NCI-H1048 (cell line): Measurements from ENCODE around the gene ITGB8.
"Not testable (repeated sequence)": the region's sequence is repeated elsewhere in the genome, so short reads cannot be mapped to it uniquely, and the experiment has no call there.

ENCODE experiments used
- DNase-seq: peaks from one replicate; lab custom pipeline; 2025; lab: John Stamatoyannopoulos, UW

Gene ITGB8

GRCh38 chr7:20383351-20383750 lies 52.7 kb downstream of the ITGB8 start:
- no peak for DNase-seq

- no peak for DNase-seq
Measured at GRCh38 chr7:20385126-20385525, 54.4 kb downstream of the ITGB8 start.

- no peak for DNase-seq
Measured at GRCh38 chr7:20388084-20388483, 57.4 kb downstream of the ITGB8 start.

GRCh38 chr7:20389192-20389591 lies 58.5 kb downstream of the ITGB8 start:
- DNase-seq = not testable (repeated sequence)

GRCh38 chr7:20393021-20393610 lies 62.4 kb downstream of the ITGB8 start:
- DNase-seq = no peak

- DNase-seq = no peak
Measured at GRCh38 chr7:20393616-20394015, 62.9 kb downstream of the ITGB8 start.

- no peak for DNase-seq
Measured at GRCh38 chr7:20394284-20394683, 63.6 kb downstream of the ITGB8 start.

GRCh38 chr7:20395104-20395503 lies 64.4 kb downstream of the ITGB8 start:
- DNase-seq = no peak

- DNase-seq = no peak
Measured at GRCh38 chr7:20395511-20395910, 64.8 kb downstream of the ITGB8 start.

- no peak for DNase-seq
Measured at GRCh38 chr7:20399521-20399920, 68.8 kb downstream of the ITGB8 start.

GRCh38 chr7:20401861-20402746 lies 71.4 kb downstream of the ITGB8 start:
- no peak for DNase-seq

GRCh38 chr7:20402747-20403230 lies 72.1 kb downstream of the ITGB8 start:
- no peak for DNase-seq

GRCh38 chr7:20403331-20403730 lies 72.6 kb downstream of the ITGB8 start:
- no peak for DNase-seq

GRCh38 chr7:20404320-20404719 lies 73.6 kb downstream of the ITGB8 start:
- no peak for DNase-seq

GRCh38 chr7:20407585-20408466 lies 77.1 kb downstream of the ITGB8 start:
- DNase-seq = no peak

- no peak for DNase-seq
Measured at GRCh38 chr7:20408467-20408826, 77.7 kb downstream of the ITGB8 start.

- no peak for DNase-seq
Measured at GRCh38 chr7:20409961-20410360, 79.3 kb downstream of the ITGB8 start.

- no peak for DNase-seq
Measured at GRCh38 chr7:20411372-20411771, 80.7 kb downstream of the ITGB8 start.

GRCh38 chr7:20412032-20412431 lies 81.3 kb downstream of the ITGB8 start:
- DNase-seq = no peak

GRCh38 chr7:20417260-20417659 lies 86.6 kb downstream of the ITGB8 start:
- DNase-seq = no peak

- DNase-seq = no peak
Measured at GRCh38 chr7:20417675-20418382, 87.1 kb downstream of the ITGB8 start.

- DNase-seq = no peak
Measured at GRCh38 chr7:20424500-20424899, 93.8 kb downstream of the ITGB8 start.
